DMS53 treated with DMSO at 0.1 percent for 48 hours (cell line): ENCODE measurements around the gene IGFBP3.

ENCODE experiments used
- DNase-seq: peaks from one replicate; lab custom pipeline; 2025; ENCODE audit not compliant: unreplicated experiment; lab: John Stamatoyannopoulos, UW

IGFBP3 gene

DNA sequence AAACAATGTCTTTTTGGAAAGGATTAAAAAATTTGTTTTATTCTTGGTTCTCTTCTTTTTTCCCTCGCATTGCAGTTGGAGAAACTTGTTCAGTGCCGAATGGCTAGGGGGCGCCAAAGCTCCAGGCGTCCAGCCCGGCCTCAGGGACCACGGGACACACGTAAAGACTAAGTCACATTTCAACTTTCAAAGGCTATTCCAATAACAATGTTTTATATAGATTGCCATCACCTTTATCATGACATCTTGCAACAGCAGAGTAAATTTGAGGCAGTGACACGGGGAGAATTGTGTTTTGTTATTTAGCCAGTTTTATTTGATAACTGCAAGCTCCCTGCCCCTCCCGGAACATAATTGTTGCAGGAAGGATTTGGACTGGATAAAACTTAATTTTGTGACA lies 2.2 kb upstream of the IGFBP3 start:
- peak; percentile 69 for DNase-seq

DNA sequence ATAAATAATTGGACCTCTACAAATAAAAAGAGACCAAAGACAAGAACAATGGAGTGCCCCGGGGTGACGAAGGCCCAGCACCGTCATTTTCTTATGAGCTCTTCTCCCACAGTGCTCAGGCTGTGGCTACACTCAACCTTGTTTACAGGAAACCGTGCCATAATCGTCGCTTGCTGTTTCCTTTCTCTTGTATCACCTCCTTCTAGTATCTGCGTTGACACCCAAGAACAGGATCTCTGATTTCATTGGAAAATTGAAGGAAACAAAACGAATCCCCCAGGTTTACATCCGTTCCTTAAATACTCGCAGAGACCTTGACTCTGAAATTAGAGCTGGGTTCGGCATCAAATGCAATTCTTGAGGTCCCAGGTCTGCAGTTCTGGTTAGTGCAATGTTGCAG lies 1.7 kb upstream of the IGFBP3 start:
- peak; percentile 69 for DNase-seq

DNA sequence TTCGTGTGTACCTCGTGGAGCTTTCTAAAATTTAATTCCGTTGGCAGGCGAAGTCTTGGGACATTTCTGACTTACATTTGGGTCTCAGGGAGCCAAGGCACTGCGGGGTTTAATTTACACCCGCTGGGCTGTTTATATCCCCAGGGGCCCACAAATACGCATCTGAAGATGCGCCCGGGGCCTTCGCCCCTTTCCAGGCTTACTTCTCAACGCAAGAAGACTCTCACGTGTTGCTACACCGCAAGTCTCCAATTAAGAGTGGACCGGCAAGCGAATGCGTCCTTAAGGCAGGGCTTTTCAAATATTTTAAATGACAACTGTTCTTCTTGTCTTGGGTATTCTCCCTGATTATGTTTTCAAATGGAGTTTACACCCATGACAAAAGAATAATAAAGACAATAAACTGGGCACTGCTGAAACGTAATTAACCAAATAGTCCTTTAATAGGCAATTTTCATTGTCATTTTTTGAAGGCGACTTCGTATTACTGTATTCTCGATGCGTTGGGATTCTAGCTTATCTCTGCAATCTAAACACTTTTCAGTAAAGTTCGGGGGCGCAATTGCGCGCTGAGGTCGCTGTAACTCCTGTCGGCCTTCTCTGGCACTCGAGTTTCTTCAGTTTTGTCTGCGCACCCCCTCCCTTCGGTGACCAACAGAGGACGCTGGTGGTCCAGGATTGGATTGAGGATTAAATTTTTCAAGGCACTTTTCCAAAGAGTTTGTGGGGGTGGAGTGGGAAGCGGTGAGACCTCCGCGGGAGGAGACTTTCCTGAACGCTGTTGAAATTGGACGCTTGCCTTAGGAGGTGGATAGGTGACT lies 837 bp upstream of the IGFBP3 start:
- peak; percentile 59 for DNase-seq

DNA sequence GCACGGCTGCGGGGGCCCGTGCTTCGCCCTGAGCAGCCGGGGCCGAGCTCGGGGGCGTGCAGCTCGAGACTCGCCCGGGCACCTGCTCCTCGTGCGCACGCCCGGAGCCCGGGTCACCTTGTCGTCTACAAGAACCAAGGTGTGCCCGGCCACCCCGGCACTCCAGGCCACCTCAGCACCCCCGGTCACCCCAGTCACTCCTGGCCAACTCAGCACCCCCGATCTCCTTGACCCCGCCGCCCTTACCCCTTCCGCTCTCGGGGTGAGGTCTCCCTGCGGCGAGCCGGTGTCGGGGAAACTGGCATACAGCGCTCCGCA lies 268 bp upstream of the IGFBP3 start:
- DNase-seq = peak; percentile 35

DNA sequence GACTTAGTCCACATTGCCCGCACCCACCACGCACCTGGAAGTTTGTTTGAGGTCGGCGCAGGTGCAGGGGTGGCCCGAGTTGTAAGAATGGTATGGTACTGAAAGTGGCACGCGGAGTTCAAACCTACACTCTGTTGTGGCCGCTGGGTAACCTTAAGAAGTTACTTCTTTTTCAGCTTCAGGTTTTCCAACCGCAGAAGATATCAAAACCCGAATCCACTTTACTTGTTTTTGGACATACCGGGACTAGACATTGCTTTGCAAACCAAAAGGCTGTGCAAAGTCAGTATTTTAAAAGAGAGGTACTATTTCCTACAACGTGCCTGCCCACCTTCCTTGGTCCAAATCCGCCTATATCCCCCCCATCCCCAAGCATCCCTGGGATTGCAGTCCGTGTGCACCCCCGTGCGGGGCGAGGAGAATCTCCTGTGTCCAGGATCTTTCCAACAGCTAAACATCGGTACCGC lies 1.0 kb downstream of the IGFBP3 start:
- DNase-seq = no peak

DNA sequence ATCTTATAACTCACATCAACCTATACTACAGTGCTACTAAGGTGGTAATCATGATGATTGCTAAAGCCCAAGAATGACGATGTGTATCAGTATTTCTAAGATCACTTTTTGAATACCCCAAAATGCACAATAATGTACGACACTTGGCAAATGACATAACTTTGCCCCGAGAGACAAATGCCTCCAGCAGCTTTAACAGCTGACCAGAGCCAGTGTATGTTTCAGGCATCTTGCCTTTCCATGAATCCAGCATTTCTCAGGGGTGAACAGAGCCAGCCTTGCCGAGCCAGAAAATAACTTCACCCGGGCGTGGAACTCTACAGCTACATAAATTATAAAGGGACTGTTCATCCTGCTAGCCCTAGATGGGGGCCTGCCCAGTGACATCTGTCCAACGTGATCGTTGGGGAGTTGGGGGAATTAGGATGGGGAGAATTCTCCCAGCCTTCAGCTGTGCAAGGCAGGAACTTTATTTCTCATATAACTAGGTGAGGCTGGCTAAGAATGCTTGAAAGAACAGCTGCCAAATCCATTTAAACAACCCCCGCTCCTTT lies 1.8 kb downstream of the IGFBP3 start:
- DNase-seq = no peak

DNA sequence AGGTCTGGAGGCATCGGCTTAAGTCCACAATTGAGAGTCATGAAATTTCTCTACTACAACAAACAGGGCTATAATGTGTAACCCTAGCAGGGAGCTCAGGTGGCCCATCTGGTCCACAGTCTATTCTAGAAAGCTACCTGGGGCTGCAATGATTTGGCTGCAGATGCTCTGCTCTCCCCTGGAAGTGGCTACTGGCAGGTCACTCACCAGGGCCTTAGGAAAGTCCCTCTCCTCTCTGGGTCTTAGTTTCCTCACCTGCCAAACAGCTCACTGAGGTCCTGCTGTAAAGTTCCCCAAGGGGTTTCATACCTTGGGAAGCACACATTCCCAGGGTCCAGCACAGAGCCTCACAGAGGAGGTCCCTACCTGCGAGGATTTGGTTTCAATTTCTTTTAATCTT lies 2.5 kb downstream of the IGFBP3 start:
- no peak for DNase-seq

DNA sequence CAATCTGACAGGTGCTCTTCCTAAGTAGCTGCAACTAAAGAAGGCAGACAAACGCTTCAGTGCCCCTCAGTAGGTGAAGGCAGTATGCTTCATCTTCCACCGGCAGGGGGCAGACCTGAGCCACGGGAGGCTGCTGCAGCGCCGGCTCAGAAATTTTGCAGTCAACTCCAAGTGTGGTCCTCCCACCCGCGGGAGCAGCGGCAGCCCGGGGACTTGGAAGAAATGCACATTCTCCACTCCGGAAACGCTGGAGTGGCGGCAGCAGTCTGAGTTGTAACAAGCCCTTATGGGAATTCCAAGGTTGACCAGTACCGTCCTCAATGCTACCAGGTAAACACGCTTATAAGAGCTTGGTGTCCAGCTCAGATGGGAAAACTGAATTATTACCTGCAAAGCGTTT lies 3.4 kb downstream of the IGFBP3 start:
- peak; percentile 58 for DNase-seq

DNA sequence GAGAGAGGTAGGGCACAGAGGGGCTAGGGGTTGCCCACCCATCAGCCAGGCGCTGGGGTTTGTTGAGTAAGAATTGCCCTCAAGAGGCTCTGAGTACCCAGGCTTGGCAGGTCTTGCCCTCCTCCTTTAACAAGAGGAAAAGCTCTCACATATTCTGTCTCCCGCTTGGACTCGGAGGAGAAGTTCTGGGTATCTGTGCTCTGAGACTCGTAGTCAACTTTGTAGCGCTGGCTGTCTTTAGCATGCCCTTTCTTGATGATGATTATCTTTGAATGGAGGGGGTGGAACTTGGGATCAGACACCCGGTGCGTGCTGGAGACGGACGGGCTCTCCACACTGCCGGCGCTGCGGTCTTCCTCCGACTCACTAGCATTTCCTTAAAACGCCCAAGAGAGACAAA lies 4.0 kb downstream of the IGFBP3 start:
- DNase-seq = no peak

DNA sequence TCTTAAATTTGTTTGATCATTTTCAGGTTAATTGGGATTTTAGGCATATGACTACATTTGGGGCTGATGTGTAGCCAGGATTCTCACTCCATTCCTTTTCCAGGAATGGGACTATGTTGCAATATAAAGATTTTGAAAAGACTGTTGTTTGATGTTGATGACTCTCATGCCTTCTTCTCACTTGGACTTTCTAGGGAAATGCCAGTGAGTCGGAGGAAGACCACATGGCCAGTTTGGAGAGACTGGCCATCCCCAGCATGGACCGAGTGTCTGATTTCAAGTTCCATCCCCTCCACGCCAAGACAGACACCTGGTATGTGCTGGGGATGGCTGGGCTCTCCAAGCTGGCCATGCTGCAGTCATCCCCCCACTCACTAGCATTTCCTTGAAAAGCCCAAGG lies 5.5 kb downstream of the IGFBP3 start:
- DNase-seq = no peak

DNA sequence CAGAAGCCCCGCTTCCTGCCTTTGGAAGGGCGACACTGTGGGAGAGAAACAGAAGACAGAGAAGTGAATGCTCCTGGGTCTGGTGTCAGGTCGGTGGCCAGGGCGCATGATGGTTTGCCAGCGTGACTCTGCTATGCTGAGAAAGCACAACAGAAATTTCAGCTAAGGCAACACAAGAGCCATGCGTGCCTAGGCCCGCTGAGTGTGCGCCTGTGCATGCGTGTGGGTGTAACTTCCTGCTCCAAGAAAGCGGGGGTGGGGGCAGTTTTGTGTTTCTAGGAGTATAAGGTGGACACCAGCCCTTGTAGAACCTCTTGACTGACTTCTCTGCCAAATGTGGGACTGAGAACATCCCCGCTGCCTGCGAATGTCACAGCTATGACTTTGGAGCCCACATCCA lies 6.2 kb downstream of the IGFBP3 start:
- DNase-seq = no peak

DNA sequence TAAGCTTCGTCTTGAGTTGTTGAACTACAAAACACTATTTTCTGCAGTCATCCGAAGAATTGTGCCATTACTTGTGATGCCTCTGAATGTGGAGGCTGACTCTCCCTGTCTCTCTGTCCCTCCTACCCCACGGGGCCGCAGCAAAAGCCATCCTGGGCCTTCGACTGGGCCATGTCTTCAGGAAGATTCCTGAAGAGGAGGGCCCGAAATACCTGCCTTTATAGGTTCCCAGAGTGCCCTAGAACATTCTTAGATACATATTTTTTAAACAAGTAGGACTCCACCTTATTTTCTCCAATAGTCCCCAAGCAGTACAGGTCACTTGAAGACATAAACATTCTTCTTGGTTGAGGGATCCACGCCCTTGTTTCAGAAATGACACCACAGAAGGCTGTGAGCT lies 8.1 kb downstream of the IGFBP3 start:
- no peak for DNase-seq

DNA sequence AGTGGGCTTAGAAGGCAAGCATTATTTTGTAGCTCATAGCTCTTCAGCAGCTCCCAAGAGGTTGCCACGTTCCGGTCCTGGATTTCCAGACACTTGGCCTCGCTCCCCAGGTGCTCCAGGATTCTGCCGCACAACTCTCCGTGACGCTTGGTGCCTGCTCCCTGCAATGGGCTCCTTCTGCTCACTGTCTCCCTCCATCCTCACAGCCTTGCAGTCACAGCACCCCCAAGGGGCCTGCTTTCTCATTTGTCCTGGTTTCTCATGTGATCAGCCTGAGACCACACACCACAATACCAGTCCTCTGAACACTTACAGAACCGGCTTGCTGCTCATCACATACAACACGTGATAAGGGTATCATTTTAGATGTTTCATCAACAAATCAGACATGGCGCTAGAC lies 9.8 kb downstream of the IGFBP3 start:
- DNase-seq = no peak

DNA sequence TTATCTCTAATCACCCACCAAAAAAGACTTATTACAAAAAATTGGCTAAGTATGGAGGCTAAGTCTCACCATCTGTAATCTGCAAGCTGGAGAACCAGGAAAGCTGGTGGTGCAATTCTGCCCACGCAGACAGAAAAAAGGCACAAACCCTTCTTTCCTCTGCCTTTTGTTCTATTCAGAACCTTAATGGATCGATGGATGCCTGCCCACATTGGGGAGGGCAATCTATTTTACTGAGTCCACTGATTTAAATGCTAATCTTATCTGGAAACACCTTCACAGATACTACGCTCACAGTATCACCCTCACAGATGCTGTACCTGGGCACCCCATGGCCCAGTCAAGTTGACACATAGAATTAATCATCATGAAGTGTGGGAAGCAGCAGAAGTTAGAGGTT lies 10.2 kb downstream of the IGFBP3 start:
- no peak for DNase-seq

DNA sequence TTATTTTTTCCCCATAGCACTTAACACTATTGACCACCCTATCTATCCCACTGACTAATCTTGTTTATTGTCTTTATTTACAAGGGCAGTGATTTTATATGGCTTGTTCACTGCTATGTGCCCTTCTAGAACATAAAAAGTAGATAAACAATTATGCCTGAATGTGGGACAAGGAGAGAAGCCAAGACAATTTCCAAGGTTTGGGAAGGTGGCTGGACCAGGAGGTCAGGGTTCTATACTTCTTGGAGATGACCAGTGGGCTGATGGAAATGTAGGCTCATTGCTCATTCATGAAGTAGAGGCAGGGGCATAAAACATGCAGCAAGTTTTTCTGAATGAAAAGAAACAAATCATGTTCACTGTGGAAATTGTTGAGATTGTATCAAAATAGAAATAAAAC lies 11.5 kb downstream of the IGFBP3 start:
- DNase-seq = no peak

DNA sequence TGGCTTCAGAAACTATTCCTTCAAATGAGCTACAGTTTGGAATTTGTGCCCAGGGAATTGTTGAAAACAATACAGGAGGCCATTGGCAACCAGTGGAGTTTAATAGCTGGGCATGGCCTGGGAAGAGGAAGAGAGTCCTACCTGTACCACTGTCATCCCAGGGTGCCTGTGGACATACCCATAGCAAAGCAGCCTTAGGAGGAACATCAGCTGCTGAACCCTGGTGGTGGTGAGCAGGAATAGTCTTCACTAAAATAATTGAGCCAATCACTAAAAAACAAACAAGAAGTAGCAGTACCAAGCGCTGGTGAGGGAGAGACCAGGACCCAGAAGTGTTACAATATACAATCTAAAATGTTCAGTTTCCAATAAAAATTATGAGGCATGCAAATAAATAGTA lies 18.3 kb downstream of the IGFBP3 start:
- DNase-seq = no peak

DNA sequence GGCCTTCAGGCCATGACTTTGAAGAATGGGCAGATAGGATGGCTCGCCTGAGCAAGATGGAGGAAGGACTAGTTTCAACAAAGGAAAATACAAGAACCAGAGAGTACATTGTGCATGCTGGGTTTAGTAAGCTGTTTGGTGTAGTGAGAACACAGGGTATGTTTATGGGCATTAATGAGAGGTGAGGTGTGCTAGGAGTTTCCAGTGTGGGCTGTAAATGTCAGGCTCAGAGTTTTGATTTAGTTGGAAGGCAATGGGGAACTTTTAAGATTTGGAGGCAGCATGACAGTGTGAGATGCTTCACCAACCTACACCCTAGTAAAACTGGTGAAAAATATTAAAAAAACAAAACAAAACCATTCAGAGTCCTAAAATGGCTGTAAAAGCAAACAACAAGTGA lies 19.5 kb downstream of the IGFBP3 start:
- DNase-seq = no peak

DNA sequence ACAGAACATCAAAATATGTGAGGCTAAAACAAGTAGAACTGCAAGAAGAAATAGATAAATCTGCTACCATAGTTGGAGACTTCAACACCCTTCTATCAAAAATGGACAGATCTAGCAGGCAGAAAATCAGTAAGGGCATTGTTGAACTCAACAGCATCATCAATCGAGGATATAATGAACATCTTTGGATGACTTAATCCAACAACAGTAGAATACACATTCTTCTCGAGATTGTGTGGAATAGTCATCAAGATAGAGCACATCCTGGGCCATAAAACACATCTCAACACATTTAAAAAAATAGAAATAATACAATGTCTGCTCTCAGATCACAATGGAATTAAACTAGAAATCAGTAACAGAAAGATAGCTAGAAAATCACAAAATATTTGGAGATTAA lies 22.9 kb downstream of the IGFBP3 start:
- no peak for DNase-seq

DNA sequence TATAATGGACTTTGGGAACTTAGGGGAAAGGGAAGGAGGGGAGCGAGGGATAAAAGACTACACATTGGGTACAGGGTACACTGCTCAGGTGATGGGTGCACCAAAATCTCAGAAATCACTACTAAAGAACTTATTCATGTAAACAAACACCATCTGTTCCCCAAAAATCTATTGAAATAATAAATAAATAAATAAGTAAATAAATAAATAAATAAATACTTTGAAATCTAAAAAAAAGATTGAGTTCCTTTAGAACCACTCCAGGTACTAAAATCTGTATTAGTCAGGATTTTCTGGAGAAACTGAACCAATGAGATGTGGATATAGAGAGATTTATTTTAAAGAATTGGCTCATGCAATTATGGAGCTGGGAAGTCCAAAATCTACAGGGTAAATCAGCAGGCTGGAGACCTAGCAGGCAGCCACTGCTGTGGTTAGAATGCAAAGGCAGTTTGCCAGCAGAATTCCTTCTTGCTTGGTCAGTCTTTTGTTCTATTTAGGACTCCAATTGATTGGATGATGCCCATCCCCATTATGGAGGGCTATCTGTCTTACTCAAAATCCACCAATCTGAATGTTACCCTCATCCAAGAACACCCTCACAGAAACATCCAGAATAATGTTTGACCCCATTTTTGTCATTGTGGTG lies 23.9 kb downstream of the IGFBP3 start:
- DNase-seq = no peak

DNA sequence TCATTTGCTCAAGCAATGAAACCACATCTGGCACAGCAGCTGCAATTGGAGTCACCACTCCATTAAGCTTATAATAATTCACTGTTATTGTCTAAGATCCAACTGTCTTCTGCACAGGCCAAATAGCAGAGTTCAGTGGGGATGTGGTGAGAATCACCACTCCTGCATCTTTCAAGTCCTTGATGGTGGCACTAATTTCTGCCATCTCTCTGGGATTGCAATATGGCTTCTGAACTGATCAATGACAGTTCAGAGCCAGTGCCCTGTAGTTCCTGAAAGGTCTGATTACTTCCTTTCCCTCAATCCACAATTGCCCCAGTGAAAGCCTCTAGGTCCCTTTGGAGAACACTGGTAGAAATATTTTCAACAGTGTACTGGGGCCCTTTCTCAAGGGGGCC lies 26.4 kb downstream of the IGFBP3 start:
- no peak for DNase-seq

DNA sequence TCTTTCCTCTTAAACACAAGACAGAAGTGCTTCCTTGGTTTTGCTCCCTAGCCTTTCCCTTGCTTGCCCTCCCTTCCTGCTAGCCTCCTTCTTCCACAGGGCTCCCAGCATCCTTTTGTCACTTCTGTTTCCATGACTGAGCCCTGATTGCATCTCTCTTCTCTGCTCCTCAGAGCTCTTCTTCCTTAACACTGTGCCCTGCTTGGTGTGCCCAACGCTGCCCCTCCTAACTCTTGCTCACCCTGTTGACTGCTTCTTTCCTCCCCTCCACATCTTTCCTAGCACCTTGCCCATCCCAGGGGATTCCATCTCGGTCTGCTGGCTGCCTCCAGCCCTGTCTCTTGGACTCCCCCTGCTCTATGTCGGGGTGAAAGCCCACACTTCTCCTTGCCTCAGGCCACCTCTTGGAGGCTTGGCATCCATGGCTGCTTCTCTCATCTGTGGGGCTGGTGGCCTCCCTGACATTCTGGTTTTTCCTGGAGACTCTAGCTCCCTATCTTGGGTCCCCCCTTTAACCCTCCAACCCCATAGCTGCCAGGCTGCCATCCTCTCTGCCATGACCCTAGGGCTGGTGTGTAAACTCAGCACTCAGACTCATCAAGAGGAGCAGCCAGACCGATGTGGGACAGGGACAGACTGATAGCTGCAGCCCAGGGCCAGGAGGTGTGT lies 26.9 kb downstream of the IGFBP3 start:
- no peak for DNase-seq

DNA sequence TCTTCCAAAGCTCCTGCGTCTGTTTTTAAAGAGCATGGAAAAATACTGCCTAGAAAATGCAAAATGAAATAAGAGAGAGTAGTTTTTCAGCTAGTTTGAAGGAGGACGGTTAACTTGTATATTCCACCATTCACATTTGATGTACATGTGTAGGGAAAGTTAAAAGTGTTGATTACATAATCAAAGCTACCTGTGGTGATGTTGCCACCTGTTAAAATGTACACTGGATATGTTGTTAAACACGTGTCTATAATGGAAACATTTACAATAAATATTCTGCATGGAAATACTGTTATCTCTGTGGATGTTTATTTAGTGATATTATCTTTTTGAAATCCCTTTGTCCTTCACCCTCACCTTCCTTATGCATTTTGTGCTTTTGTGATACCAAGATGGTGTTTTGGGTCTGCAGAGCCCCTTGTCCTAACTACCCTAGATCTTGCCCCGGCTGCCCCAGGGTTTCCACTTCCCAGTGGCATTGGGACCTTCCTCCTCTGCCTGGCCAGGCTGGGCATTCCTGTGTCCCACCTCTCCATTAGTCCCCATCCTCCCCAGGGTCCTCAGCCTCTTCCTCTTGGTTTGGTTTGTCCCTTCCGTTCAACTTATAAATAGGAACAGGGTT lies 27.6 kb downstream of the IGFBP3 start:
- no peak for DNase-seq
